Raji (cell line): ENCODE results near the gene PDSS2.

Experiments
- POLR2A ChIP-seq: IDR thresholded peaks from 2 replicates; pipeline ENCODE4 v1.6.1; 2011; ENCODE audit warnings: low read depth, low read length, control low read depth; ENCODE audit not compliant: insufficient read depth

The PDSS2 gene

GRCh38 chr6:107198631-107199416 lies 260.5 kb downstream of the PDSS2 start:
- no peak for TF ChIP-seq POLR2A

- TF ChIP-seq POLR2A: no peak
These were observed 263.2 kb downstream of the PDSS2 start for GRCh38 chr6:107196152-107196551.

- no peak for TF ChIP-seq POLR2A
These were observed 266.5 kb downstream of the PDSS2 start for GRCh38 chr6:107192830-107193229.

GRCh38 chr6:107187630-107188029 lies 271.7 kb downstream of the PDSS2 start:
- no peak for TF ChIP-seq POLR2A

GRCh38 chr6:107186047-107186446 lies 273.3 kb downstream of the PDSS2 start:
- TF ChIP-seq POLR2A: no peak

- TF ChIP-seq POLR2A: no peak
These were observed 273.9 kb downstream of the PDSS2 start for GRCh38 chr6:107185391-107185970.

- TF ChIP-seq POLR2A: no peak
These were observed 274.9 kb downstream of the PDSS2 start for GRCh38 chr6:107184435-107184834.

- no peak for TF ChIP-seq POLR2A
These were observed 279.3 kb downstream of the PDSS2 start for GRCh38 chr6:107180099-107180498.

- TF ChIP-seq POLR2A: no peak
These were observed 280.4 kb downstream of the PDSS2 start for GRCh38 chr6:107179004-107179403.

- no peak for TF ChIP-seq POLR2A
These were observed 285.6 kb downstream of the PDSS2 start for GRCh38 chr6:107173779-107174178.

- TF ChIP-seq POLR2A: no peak
These were observed 287.9 kb downstream of the PDSS2 start for GRCh38 chr6:107171513-107171912.

- no peak for TF ChIP-seq POLR2A
These were observed 297.8 kb downstream of the PDSS2 start for GRCh38 chr6:107161521-107161920.

GRCh38 chr6:107156617-107157016 lies 302.7 kb downstream of the PDSS2 start:
- no peak for TF ChIP-seq POLR2A

GRCh38 chr6:107154801-107155160 lies 304.6 kb downstream of the PDSS2 start:
- TF ChIP-seq POLR2A: no peak

- TF ChIP-seq POLR2A: no peak
These were observed 305.1 kb downstream of the PDSS2 start for GRCh38 chr6:107154131-107154800.

GRCh38 chr6:107152638-107153430 lies 306.5 kb downstream of the PDSS2 start:
- TF ChIP-seq POLR2A: no peak

GRCh38 chr6:107144666-107145065 lies 314.7 kb downstream of the PDSS2 start:
- no peak for TF ChIP-seq POLR2A
